ACHN (cell line): ENCODE measurements around the gene RHBDD2.
"Not testable (repeated sequence)": the region's sequence is repeated elsewhere in the genome, so short reads cannot be mapped to it uniquely, and the experiment has no call there.

Experiments
- DNase-seq: peaks from one replicate; pipeline ENCODE4 v3.0.0-alpha.2; 2015
- in situ Hi-C: cut with HindIII; loops from 2 replicates; pipeline ENCODE4 v1.10.0; 2017; ENCODE audit warnings: low sequenced_read_pairs, low pct_ligation_motif_present, low pct_unique_long_range_greater_than_20kb

The RHBDD2 gene

DNA sequence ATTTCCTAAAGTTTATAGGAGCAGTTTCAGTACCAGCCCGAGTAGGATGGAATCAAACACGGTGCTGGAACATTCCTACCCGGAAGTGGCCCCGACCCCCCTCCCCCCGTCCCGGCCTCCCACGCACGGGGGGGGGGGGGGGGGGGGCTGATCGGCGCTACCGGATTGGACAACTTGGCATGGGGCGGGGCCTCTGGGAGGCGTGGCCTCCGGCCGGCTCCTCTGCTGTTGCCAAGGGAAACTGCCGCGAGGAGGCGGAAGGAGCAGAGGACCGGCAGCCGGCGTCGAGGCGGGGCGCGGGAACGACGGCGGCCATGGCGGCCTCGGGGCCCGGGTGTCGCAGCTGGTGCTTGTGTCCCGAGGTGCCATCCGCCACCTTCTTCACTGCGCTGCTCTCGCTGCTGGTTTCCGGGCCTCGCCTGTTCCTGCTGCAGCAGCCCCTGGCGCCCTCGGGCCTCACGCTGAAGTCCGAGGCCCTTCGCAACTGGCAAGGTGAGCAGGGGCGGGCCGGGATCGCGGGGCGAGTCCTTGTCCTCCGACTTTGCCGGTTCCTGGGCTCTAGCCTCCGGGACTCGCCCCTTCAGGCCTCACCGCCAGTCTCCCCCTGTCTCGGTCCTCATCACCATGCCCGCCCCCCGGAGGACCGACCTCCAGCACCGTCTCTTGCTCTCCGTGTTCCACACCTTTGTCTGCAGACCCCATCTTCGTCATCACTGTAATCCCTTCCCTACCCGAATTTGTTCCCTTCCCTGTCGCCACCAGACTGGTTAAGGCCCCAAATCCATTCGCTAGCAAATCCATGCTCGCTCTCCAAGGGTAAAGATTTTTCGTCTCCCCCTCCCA is at the start of gene RHBDD2:
TSS of gene RHBDD2 (plus strand) at position 266 of the 843 bp plus-strand sequence. CDS start at position 315, 49 bp downstream.
- in situ Hi-C loops: no loop called here
- peak; percentile 97 for DNase-seq

GRCh38 chr7:75829656-75830055 is 49.2 kb upstream of the RHBDD2 start:
- in situ Hi-C loops, DNase-seq: not testable (repeated sequence)

- in situ Hi-C loops: no loop called here
- DNase-seq: no peak
Observed at GRCh38 chr7:75830978-75831377, 47.9 kb upstream of the RHBDD2 start.

GRCh38 chr7:75833662-75834061 is 45.2 kb upstream of the RHBDD2 start:
- DNase-seq, in situ Hi-C loops: not testable (repeated sequence)

DNA sequence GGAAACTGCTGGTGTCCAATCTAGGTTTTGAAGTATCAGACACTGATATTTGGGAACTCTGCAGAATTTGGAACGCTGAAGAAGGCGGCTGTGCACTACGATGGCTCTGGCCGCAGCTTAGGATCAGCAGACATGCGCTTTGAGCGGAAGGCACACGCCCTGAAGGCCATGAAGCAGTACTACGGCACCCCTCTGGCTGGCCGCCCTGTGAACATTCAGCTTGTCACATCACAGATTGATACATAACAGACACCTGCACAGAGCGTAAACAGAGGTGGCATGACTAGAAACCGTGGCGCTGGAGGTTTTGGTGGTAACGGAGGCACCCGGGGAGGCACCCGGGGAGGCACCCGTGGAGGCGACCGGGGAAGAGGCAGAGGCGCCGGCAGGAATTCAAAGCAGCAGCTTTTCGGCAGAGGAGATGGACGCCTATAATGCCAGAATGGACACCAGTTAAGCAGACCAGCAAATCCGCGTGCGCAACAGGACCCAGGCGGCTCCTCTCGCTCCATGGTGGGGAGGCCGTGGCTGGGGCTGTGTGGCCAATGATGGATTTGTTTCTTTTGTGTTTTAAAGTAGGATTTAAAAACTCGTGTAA is 43.0 kb upstream of the RHBDD2 start:
- in situ Hi-C loops: no loop called here
- DNase-seq: no peak

- DNase-seq: no peak
- in situ Hi-C loops: no loop called here
Observed at GRCh38 chr7:75836798-75837197, 42.0 kb upstream of the RHBDD2 start.

DNA sequence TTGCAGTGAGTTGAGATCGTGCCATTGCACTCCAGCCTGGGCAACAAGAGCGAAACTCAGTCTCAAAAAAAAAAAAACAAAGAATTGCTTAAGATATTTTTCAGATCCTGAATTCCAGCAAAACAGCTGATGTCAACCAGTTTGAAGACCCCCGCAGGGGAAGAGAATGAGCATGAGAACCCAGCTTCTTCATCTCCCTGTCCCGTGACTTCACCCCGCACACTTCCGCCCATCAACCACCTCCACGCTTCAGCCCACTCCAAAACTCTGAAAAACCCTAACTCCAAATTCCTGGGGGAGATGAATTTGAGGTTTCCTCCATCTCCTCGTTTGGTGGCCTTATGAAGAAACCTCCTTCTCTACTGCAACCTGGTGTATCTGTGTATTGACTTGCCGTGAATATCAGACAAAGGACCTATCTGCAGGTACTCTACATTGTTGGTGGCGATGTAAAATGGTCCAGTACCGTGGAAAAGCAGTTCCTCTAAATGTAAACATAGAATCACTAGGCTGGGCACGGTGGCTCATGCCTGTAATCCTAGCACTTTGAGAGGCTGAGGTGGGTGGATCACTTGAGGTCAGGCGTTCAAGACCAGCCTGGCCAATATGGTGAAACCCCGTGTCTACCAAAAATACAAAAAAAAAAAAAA is 40.4 kb upstream of the RHBDD2 start:
- in situ Hi-C loops, DNase-seq: not testable (repeated sequence)

GRCh38 chr7:75840029-75840428 is 38.8 kb upstream of the RHBDD2 start:
- in situ Hi-C loops: no loop called here
- no peak for DNase-seq

DNA sequence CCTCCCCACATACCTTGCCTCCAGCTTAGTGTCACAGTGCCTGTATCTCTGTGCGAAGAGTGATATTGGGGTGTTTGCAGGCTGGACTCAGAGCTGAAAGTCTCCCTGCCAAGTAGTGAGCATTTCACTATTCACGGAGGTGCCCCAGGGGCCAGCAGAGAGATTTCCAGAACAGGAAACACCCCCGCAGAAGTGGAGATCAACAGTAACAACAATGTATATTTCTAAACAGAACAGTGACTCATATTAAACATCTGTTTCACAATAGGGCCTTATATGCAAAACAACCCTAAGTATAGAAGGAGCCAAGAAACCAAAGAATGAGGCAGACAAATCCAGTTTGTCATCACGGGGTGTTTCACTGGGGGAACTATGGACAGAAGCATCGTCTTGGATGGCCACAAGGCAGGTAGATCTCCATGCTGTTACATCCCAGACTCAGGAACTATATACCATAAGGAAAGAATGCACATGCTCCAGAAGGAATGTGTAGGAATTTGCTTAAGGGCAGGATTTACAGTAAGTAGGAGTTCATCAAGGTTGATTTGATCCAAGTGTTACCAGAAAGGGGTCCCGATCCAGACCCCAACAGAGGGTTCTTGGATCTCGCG is 35.9 kb upstream of the RHBDD2 start:
- in situ Hi-C loops: no loop called here
- DNase-seq: no peak

- in situ Hi-C loops: no loop called here
- DNase-seq: no peak
Observed at GRCh38 chr7:75843613-75844116, 35.2 kb upstream of the RHBDD2 start.

DNA sequence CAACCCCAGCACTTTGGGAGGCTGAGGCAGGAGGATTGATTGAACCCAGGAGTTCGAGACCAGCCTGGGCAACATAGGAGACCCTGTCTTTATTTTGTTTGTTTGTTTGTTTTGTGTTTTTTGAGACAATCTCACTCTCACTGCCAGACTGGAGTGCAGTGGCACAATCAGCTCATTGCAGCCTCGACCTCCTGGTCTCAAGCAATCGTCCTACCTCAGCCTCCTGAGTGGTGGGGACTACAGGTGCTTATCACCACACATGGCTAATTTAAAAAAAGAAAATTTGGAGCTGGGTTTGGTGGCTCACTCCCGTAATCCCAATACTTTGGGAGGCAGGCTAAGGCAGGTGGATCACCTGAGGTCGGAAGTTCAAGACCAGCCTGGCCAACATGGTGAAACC is 34.7 kb upstream of the RHBDD2 start:
- DNase-seq: no peak
- in situ Hi-C loops: no loop called here

GRCh38 chr7:75845132-75845531 is 33.7 kb upstream of the RHBDD2 start:
- DNase-seq, in situ Hi-C loops: not testable (repeated sequence)

DNA sequence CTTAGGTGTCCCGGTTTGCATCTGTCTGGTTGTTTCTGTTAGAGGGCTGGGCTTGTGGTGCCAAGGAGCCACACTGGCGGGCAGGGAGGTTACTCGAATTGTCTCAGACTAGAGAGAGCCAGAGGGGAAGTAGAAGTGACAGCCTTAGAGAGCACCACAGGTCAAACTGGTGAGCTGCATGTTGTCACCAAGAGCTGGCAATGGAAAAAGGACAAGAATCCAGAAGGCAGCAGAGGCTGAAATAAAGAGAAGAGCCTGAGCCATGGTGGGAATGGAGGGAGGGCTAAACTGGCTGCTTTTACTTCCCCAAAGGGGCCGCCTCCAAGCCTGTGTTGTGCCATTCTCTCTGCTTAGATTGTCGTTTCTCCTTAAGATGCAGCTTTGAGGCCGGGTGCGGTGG is 31.1 kb upstream of the RHBDD2 start:
- in situ Hi-C loops: no loop called here
- no peak for DNase-seq

DNA sequence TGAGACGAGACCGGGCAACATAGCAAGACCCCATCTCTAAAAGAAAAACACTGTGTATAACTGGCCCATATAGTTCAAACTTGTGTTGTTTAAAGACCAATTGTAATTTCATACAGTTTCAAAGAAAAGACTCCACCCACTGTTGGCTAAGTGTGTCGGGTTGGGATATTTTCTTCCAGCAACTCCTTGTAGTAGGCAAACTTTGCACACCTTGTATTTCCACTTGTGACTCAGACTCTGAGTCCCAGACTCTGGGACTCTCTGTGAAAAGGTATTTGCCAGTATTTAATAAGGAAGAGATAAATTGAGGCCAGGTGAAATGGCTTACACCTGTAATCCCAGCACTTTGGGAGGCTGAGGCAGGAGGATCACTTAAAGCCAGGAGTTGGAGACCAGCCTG is 29.3 kb upstream of the RHBDD2 start:
- no peak for DNase-seq
- in situ Hi-C loops: no loop called here

DNA sequence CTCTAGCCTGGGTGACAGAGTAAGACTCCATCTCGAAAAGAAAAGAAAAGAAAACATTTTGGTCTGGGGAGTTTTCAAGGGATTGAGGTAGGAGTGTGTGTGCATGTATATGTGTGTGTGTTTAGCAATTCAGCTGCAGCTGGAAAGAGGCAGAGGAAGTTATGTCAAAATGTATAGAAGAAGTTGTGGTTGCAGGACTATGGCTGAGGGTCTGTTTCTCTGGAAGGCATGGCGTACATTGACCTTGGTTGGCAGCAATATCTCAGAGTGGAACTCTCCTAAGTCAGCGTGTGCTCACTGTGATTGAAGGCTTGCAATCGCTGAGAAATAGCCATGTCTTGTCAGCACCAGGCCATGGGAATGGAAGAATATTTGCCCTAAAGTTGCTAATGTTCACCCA is 28.6 kb upstream of the RHBDD2 start:
- in situ Hi-C loops: no loop called here
- no peak for DNase-seq

GRCh38 chr7:75854233-75854632 is 24.6 kb upstream of the RHBDD2 start:
- in situ Hi-C loops: no loop called here
- no peak for DNase-seq

- DNase-seq, in situ Hi-C loops: not testable (repeated sequence)
Observed at GRCh38 chr7:75854813-75855345, 24.0 kb upstream of the RHBDD2 start.

DNA sequence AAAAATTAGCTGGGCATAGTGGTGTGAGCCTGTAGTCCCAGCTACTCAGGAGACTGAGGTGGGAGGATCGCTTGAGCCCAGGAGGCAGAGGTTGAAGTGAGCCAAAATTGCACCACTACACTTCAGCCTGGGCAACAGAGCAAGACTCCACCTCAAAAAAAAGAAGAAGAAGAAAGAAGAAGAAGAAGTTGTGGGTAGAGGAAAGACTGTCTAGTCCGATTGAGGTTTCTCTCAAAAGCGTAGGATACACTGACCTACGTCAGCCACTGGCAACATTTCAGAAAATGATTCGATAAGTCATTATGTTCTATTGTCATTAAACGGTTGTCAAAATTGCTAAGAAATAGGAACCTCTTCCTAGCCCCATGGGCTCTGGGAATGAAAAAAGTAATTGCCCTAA is 22.3 kb upstream of the RHBDD2 start:
- in situ Hi-C loops: no loop called here
- no peak for DNase-seq

- no peak for DNase-seq
- in situ Hi-C loops: no loop called here
Observed at GRCh38 chr7:75858410-75858809, 20.4 kb upstream of the RHBDD2 start.
